ENCODE results near the gene RBFOX2. TPM values are rescaled to one million over a fixed set of nuclear protein-coding genes. Genes with fewer than 3 reads are reported as not detected.

RBFOX2 gene
- total RNA-seq (2021; ENCODE audit: unreplicated experiment) (81.1 TPM), Bru-seq, nascent RNA (percentile 87 among the genes with signal in this experiment), BruChase-seq, experiment 1, labeled RNA remaining after a 2-hour chase (percentile 80 among the genes with signal in this experiment), BruChase-seq, experiment 2, labeled RNA remaining after a 6-hour chase (percentile 83 among the genes with signal in this experiment)
- polyA plus RNA-seq (2012; ENCODE audit: insufficient read length): 56.5 TPM
- long read RNA-seq, transcript RBFOX2-210 (13 exons, 1,935 nt): minor isoform, 7 of 179 reads
- long read RNA-seq, transcript RBFOX2-208 (13 exons, 1,254 nt): major isoform, 10 of 179 reads
- long read RNA-seq, partial matches to known transcripts: 7 of 179 reads
- long read RNA-seq, other reads (novel, unspliced or antisense): 146 of 179 reads

GRCh38 chr22:36028646-36029405 lies at the start of gene RBFOX2:
TSS of gene RBFOX2 (minus strand) at chr22:36028824. CDS start at chr22:36028425, 399 bp downstream.
- in situ Hi-C loops (cut with HindIII; ENCODE audit: low pct_unique_long_range_greater_than_20kb, low sequenced_read_pairs): no loop called here
- ATAC-seq: peak; percentile 95
- no peaks in the 10 kb centered on the region for H3K9me3 ChIP-seq (ENCODE audit: control insufficient read depth, insufficient read depth, low read depth, low read length)
- peak; percentile 67 for DNase-seq (ENCODE audit: low read depth, low spot score)
- no peaks in the 10 kb centered on the region; the same call in none of the 2 replicates for H3K36me3 ChIP-seq (ENCODE audit: control insufficient read depth, insufficient read depth, low read length)
- ChIA-PET CTCF (interaction anchor here (0.6 to 2.3 kb wide), 2 partner anchors 37 to 51 kb away, joined by 7 to 21 read pairs; no protein-coding TSS in a partner anchor), POLR2A (interaction anchor here (0.6 to 1.0 kb wide), 6 partner anchors 14 to 737 kb away, joined by 3 to 17 read pairs (median 4); no protein-coding TSS in a partner anchor)
- no peaks in the 10 kb centered on the region for H3K27me3 ChIP-seq (ENCODE audit: control insufficient read depth, insufficient read depth, low read length)
- intact Hi-C loops (cut with micrococcal nuclease; ENCODE audit: unreplicated experiment): no loop called here
- H3K4me1 ChIP-seq (ENCODE audit: control insufficient read depth, insufficient read depth, low read length): peaks cover 10% of the 10 kb centered on the region
- no TSS peak for BruUV-seq (replicated peaks)
- H3K27ac ChIP-seq (ENCODE audit: low read length): peak within 1 kb of the TSS; percentile 84
- peak; percentile 44; the same call in 1 of the 2 replicates for TF ChIP-seq POLR2AphosphoS5 (IDR thresholded peaks at IDR 0.05; ENCODE audit: low read depth, low read length)
- no peak for TF ChIP-seq SIN3A (IDR thresholded peaks at IDR 0.05; ENCODE audit: borderline replicate concordance, insufficient read depth, low read depth, low read length)
- peak within 1 kb of the TSS; percentile 80 to 86 for H3K4me3 ChIP-seq (ENCODE audit: low read depth in 2 of 2, low read length in 2 of 2)

GRCh38 chr22:36077271-36077670 lies 48.6 kb upstream of the RBFOX2 start:
- CTCF ChIA-PET: no interaction called here
- intact Hi-C loops (cut with micrococcal nuclease; ENCODE audit: unreplicated experiment): no loop called here
- BruUV-seq (replicated peaks): no TSS peak
- ATAC-seq: no peak
- DNase-seq (ENCODE audit: low read depth, low spot score): no peak
- no peaks in the 10 kb centered on the region for H3K4me1 ChIP-seq (ENCODE audit: control insufficient read depth, insufficient read depth, low read length)
- H3K36me3 ChIP-seq (ENCODE audit: control insufficient read depth, insufficient read depth, low read length): no peaks in the 10 kb centered on the region
- no peak overlapping the region for H3K27ac ChIP-seq (ENCODE audit: low read length)
- TF ChIP-seq REST (IDR thresholded peaks at IDR 0.05; ENCODE audit: insufficient read depth in 1 of 2, low read depth in 2 of 2, low read length in 1 of 2): no peak
- TF ChIP-seq SIN3A (IDR thresholded peaks at IDR 0.05; ENCODE audit: borderline replicate concordance, insufficient read depth, low read depth, low read length): no peak
- no peak for TF ChIP-seq POLR2AphosphoS5 (IDR thresholded peaks at IDR 0.05; ENCODE audit: low read depth, low read length)
- no peak for TF ChIP-seq CTCF (IDR thresholded peaks at IDR 0.05)
- TF ChIP-seq TCF7L2 (IDR thresholded peaks at IDR 0.05; ENCODE audit: low read depth, low read length): no peak
- no peak overlapping the region for H3K4me3 ChIP-seq (ENCODE audit: low read depth in 2 of 2, low read length in 2 of 2)
- POLR2A ChIA-PET: no interaction called here
- in situ Hi-C loops (cut with HindIII; ENCODE audit: low pct_unique_long_range_greater_than_20kb, low sequenced_read_pairs): no loop called here
- H3K9me3 ChIP-seq (ENCODE audit: control insufficient read depth, insufficient read depth, low read depth, low read length): no peaks in the 10 kb centered on the region
- no peaks in the 10 kb centered on the region for H3K27me3 ChIP-seq (ENCODE audit: control insufficient read depth, insufficient read depth, low read length)

All from Panc1 (cell line).